ENCODE results near the gene SYT7. TPM values are rescaled to one million over a fixed set of nuclear protein-coding genes. Genes with fewer than 3 reads are reported as not detected.
"Not testable (repeated sequence)": the region's sequence is repeated elsewhere in the genome, so short reads cannot be mapped to it uniquely, and the experiment has no call there.

The SYT7 gene
- total RNA-seq, 1 donor from 2014 or later, result 0.09 TPM

- DNase-seq (ENCODE audit: low spot score), result no peak
- Mint-ChIP-seq H3K4me3 (ENCODE audit: low read depth) (no peak overlapping the region), H3K27me3 (ENCODE audit: low read depth) (no peaks in the 10 kb centered on the region), H3K9me3 (no peaks in the 10 kb centered on the region), H3K36me3 (ENCODE audit: low read depth) (no peaks in the 10 kb centered on the region), H3K27ac (no peak overlapping the region), H3K4me1 (ENCODE audit: low read depth) (peaks cover 3% of the 10 kb centered on the region)
- intact Hi-C loops (cut with micrococcal nuclease), result no loop called here
Measured at GRCh38 chr11:61481806-61482205, 99.1 kb downstream of the SYT7 start.

- Mint-ChIP-seq H3K36me3 (ENCODE audit: low read depth) (no peaks in the 10 kb centered on the region), H3K4me3 (ENCODE audit: low read depth) (no peak overlapping the region), H3K27ac (no peak overlapping the region), H3K27me3 (ENCODE audit: low read depth) (no peaks in the 10 kb centered on the region), H3K9me3 (no peaks in the 10 kb centered on the region), H3K4me1 (ENCODE audit: low read depth) (peaks cover 3% of the 10 kb centered on the region)
- intact Hi-C loops (cut with micrococcal nuclease), result no loop called here
- DNase-seq (ENCODE audit: low spot score), result no peak
Measured at GRCh38 chr11:61480994-61481335, 99.9 kb downstream of the SYT7 start.

- Mint-ChIP-seq H3K9me3 (no peaks in the 10 kb centered on the region), H3K27me3 (ENCODE audit: low read depth) (no peaks in the 10 kb centered on the region), H3K36me3 (ENCODE audit: low read depth) (no peaks in the 10 kb centered on the region), H3K4me1 (ENCODE audit: low read depth) (peaks cover 3% of the 10 kb centered on the region), H3K4me3 (ENCODE audit: low read depth) (no peak overlapping the region), H3K27ac (no peak overlapping the region)
- no peak for DNase-seq (ENCODE audit: low spot score)
- intact Hi-C loops (cut with micrococcal nuclease), result no loop called here
Measured at GRCh38 chr11:61480261-61480993, 100.4 kb downstream of the SYT7 start.

- H3K27ac Mint-ChIP-seq; H3K4me3 Mint-ChIP-seq (ENCODE audit: low read depth); DNase-seq (ENCODE audit: low spot score); H3K4me1 Mint-ChIP-seq (ENCODE audit: low read depth); H3K36me3 Mint-ChIP-seq (ENCODE audit: low read depth); H3K9me3 Mint-ChIP-seq; H3K27me3 Mint-ChIP-seq (ENCODE audit: low read depth); intact Hi-C loops (cut with micrococcal nuclease): not testable (repeated sequence)
Measured at GRCh38 chr11:61479360-61480058, 101.4 kb downstream of the SYT7 start.

- Mint-ChIP-seq H3K36me3 (ENCODE audit: low read depth) (peaks cover 4% of the 10 kb centered on the region), H3K27ac (no peak overlapping the region), H3K4me3 (ENCODE audit: low read depth) (no peak overlapping the region), H3K4me1 (ENCODE audit: low read depth) (peaks cover 12% of the 10 kb centered on the region), H3K9me3 (no peaks in the 10 kb centered on the region), H3K27me3 (ENCODE audit: low read depth) (no peaks in the 10 kb centered on the region)
- DNase-seq (ENCODE audit: low spot score), result peak; percentile 22
- intact Hi-C loops (cut with micrococcal nuclease), result loop anchor here (1.0 kb wide), 1 partner anchor 40 kb away; no protein-coding TSS in a partner anchor
Measured at GRCh38 chr11:61477727-61478148, 103.1 kb downstream of the SYT7 start.

- Mint-ChIP-seq H3K27ac (no peak overlapping the region), H3K4me1 (ENCODE audit: low read depth) (peaks cover 14% of the 10 kb centered on the region), H3K4me3 (ENCODE audit: low read depth) (no peak overlapping the region), H3K9me3 (no peaks in the 10 kb centered on the region), H3K27me3 (ENCODE audit: low read depth) (no peaks in the 10 kb centered on the region), H3K36me3 (ENCODE audit: low read depth) (peaks cover 4% of the 10 kb centered on the region)
- intact Hi-C loops (cut with micrococcal nuclease), result loop anchor here (1.0 kb wide), 1 partner anchor 40 kb away; no protein-coding TSS in a partner anchor
- no peak for DNase-seq (ENCODE audit: low spot score)
Measured at GRCh38 chr11:61477126-61477525, 103.8 kb downstream of the SYT7 start.

- intact Hi-C loops (cut with micrococcal nuclease), result no loop called here
- H3K4me3 Mint-ChIP-seq (ENCODE audit: low read depth), result no peak overlapping the region
- H3K36me3 Mint-ChIP-seq (ENCODE audit: low read depth), result peaks cover 4% of the 10 kb centered on the region
- DNase-seq (ENCODE audit: low spot score), result no peak
- H3K27me3 Mint-ChIP-seq (ENCODE audit: low read depth), result no peaks in the 10 kb centered on the region
- H3K9me3 Mint-ChIP-seq, result no peaks in the 10 kb centered on the region
- no peak overlapping the region for H3K27ac Mint-ChIP-seq
- H3K4me1 Mint-ChIP-seq (ENCODE audit: low read depth), result peaks cover 14% of the 10 kb centered on the region
Measured at GRCh38 chr11:61476371-61476770, 104.5 kb downstream of the SYT7 start.

- Mint-ChIP-seq H3K4me3 (ENCODE audit: low read depth) (no peak overlapping the region), H3K36me3 (ENCODE audit: low read depth) (peaks cover 11% of the 10 kb centered on the region), H3K9me3 (no peaks in the 10 kb centered on the region), H3K27me3 (ENCODE audit: low read depth) (no peaks in the 10 kb centered on the region), H3K27ac (no peak overlapping the region), H3K4me1 (ENCODE audit: low read depth) (peaks cover 14% of the 10 kb centered on the region)
- no peak for DNase-seq (ENCODE audit: low spot score)
- intact Hi-C loops (cut with micrococcal nuclease), result no loop called here
Measured at GRCh38 chr11:61475433-61475832, 105.4 kb downstream of the SYT7 start.

GRCh38 chr11:61474013-61474643, 106.7 kb downstream of the SYT7 start:
- DNase-seq (ENCODE audit: low spot score), result no peak
- Mint-ChIP-seq H3K27me3 (ENCODE audit: low read depth) (no peaks in the 10 kb centered on the region), H3K4me1 (ENCODE audit: low read depth) (peaks cover 14% of the 10 kb centered on the region), H3K27ac (no peak overlapping the region), H3K36me3 (ENCODE audit: low read depth) (peaks cover 17% of the 10 kb centered on the region), H3K9me3 (no peaks in the 10 kb centered on the region), H3K4me3 (ENCODE audit: low read depth) (no peak overlapping the region)
- intact Hi-C loops (cut with micrococcal nuclease), result no loop called here

GRCh38 chr11:61473370-61474012, 107.4 kb downstream of the SYT7 start:
- H3K27me3 Mint-ChIP-seq (ENCODE audit: low read depth), result no peaks in the 10 kb centered on the region
- H3K27ac Mint-ChIP-seq, result peak overlapping the region; percentile 8
- peaks cover 17% of the 10 kb centered on the region for H3K36me3 Mint-ChIP-seq (ENCODE audit: low read depth)
- no peaks in the 10 kb centered on the region for H3K9me3 Mint-ChIP-seq
- no peak for DNase-seq (ENCODE audit: low spot score)
- intact Hi-C loops (cut with micrococcal nuclease), result no loop called here
- H3K4me3 Mint-ChIP-seq (ENCODE audit: low read depth), result no peak overlapping the region
- peaks cover 14% of the 10 kb centered on the region for H3K4me1 Mint-ChIP-seq (ENCODE audit: low read depth)

- Mint-ChIP-seq H3K27me3 (ENCODE audit: low read depth) (no peaks in the 10 kb centered on the region), H3K9me3 (no peaks in the 10 kb centered on the region), H3K27ac (no peak overlapping the region), H3K36me3 (ENCODE audit: low read depth) (peaks cover 18% of the 10 kb centered on the region), H3K4me3 (ENCODE audit: low read depth) (no peak overlapping the region), H3K4me1 (ENCODE audit: low read depth) (peaks cover 11% of the 10 kb centered on the region)
- intact Hi-C loops (cut with micrococcal nuclease), result no loop called here
- no peak for DNase-seq (ENCODE audit: low spot score)
Measured at GRCh38 chr11:61472868-61473267, 108.0 kb downstream of the SYT7 start.

- no peaks in the 10 kb centered on the region for H3K9me3 Mint-ChIP-seq
Measured at GRCh38 chr11:61472282-61472681, 108.6 kb downstream of the SYT7 start.

More at GRCh38 chr11:61472282-61472681, 108.6 kb downstream of the SYT7 start:
- Mint-ChIP-seq H3K27me3 (ENCODE audit: low read depth) (no peaks in the 10 kb centered on the region), H3K27ac (no peak overlapping the region), H3K36me3 (ENCODE audit: low read depth) (peaks cover 23% of the 10 kb centered on the region), H3K4me1 (ENCODE audit: low read depth) (peaks cover 11% of the 10 kb centered on the region), H3K4me3 (ENCODE audit: low read depth) (no peak overlapping the region)
- intact Hi-C loops (cut with micrococcal nuclease), result no loop called here
- DNase-seq (ENCODE audit: low spot score), result no peak
